SJCRH30 (cell line): Measurements from ENCODE around the gene SP140. TPM values are rescaled to one million over a fixed set of nuclear protein-coding genes. Genes with fewer than 3 reads are reported as not detected.
A peak's percentile ranks its signal among the peaks of the same experiment; 100 is the strongest.
"Not testable (repeated sequence)": the region's sequence is repeated elsewhere in the genome, so short reads cannot be mapped to it uniquely, and the experiment has no call there.

Experiments
- DNase-seq, 2 experiments: peaks; one replicate each; pipeline ENCODE4 v3.0.0-alpha.2; 2015 to 2020
- H3K27ac ChIP-seq: fragments of 250-450 bp; sonication (Bioruptor Pico); 2 replicates; pipeline ENCODE4 v1.5.1; 2020; ENCODE audit warnings: mild to moderate bottlenecking, moderate library complexity
- H3K27me3 ChIP-seq: fragments of 250-450 bp; sonication (Bioruptor Pico); 2 replicates; pipeline ENCODE4 v1.5.1; 2020; ENCODE audit warnings: mild to moderate bottlenecking, moderate library complexity
- H3K36me3 ChIP-seq: fragments of 250-450 bp; sonication (Bioruptor Pico); 2 replicates; pipeline ENCODE4 v1.5.1; 2020; ENCODE audit warnings: mild to moderate bottlenecking, moderate library complexity
- H3K4me1 ChIP-seq: fragments of 250-450 bp; sonication (Bioruptor Pico); 2 replicates; pipeline ENCODE4 v1.5.1; 2020; ENCODE audit warnings: mild to moderate bottlenecking, moderate library complexity
- H3K4me3 ChIP-seq: fragments of 250-450 bp; sonication (Bioruptor Pico); 2 replicates; pipeline ENCODE4 v1.5.1; 2020; ENCODE audit warnings: mild to moderate bottlenecking, moderate library complexity
- H3K9me3 ChIP-seq: fragments of 250-450 bp; sonication (Bioruptor Pico); replicated peaks from 2 replicates; pipeline ENCODE4 v1.5.1; 2020; ENCODE audit warnings: mild to moderate bottlenecking, moderate library complexity
- total RNA-seq: library from RNA; depleted of rRNA; stranded (reverse); fragments of >200 nt; shearing (Covaris generic); gene quantifications from 2 replicates; pipeline ENCODE4 v1.2.3, GENCODE V29; 2014

SP140 gene
- total RNA-seq, 1 experiment from 2014 or later, result 0.12 TPM

GRCh38 chr2:230246206-230246605, 20.7 kb downstream of the SP140 start:
- Histone ChIP-seq H3K9me3 (no peaks in the 10 kb centered on the region), H3K4me3 (no peak overlapping the region), H3K27me3 (no peaks in the 10 kb centered on the region), H3K4me1 (no peaks in the 10 kb centered on the region), H3K27ac (no peak overlapping the region), H3K36me3 (no peaks in the 10 kb centered on the region)
- no peak for DNase-seq

- Histone ChIP-seq H3K9me3 (no peaks in the 10 kb centered on the region), H3K4me3 (no peak overlapping the region), H3K36me3 (no peaks in the 10 kb centered on the region), H3K4me1 (no peaks in the 10 kb centered on the region), H3K27ac (no peak overlapping the region), H3K27me3 (0 out of 2 replicates have a peak, but pooled peaks cover 4% of the 10 kb centered on the region)
- DNase-seq, result no peak
Measured at GRCh38 chr2:230250231-230250630, 24.7 kb downstream of the SP140 start.

DNA sequence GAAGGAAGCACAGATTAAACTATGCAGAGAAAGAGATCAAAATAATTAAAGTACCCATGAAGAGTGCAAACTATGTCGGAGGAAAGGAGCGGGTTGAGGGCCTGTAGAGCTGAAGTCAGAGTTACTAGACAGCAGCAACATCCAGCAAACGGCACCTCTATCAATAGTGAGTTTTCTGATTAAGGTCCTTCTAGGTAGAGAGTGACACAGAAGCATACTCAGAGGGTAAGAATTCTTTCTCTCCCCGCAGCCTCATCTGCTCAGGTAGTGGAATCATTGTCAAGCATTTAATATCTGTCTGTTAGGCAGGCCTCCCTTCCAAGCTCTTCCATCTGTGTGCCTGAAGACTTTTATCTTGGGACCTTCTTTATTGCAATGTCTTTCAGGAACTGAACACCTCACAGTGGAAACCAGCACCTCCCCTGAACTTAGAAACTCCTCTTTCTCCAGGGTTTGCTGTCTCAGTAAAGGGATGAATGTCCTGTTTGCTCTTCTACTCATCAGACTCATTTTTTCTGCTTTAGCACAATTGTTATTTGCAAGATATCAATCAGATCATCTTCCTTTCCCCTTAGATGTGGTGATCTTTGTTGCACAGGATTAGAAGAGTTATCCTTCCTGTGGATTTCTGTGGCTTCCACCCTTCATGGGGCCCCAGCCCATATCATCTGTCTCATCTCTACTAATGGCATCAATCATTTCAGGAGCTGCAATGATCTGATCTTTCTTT, 28.8 kb downstream of the SP140 start:
- Histone ChIP-seq H3K36me3 (no peaks in the 10 kb centered on the region), H3K27ac (no peak overlapping the region), H3K4me1 (no peaks in the 10 kb centered on the region), H3K27me3 (0 out of 2 replicates have a peak, but pooled peaks cover 4% of the 10 kb centered on the region), H3K9me3 (no peaks in the 10 kb centered on the region), H3K4me3 (no peak overlapping the region)
- no peak for DNase-seq

DNA sequence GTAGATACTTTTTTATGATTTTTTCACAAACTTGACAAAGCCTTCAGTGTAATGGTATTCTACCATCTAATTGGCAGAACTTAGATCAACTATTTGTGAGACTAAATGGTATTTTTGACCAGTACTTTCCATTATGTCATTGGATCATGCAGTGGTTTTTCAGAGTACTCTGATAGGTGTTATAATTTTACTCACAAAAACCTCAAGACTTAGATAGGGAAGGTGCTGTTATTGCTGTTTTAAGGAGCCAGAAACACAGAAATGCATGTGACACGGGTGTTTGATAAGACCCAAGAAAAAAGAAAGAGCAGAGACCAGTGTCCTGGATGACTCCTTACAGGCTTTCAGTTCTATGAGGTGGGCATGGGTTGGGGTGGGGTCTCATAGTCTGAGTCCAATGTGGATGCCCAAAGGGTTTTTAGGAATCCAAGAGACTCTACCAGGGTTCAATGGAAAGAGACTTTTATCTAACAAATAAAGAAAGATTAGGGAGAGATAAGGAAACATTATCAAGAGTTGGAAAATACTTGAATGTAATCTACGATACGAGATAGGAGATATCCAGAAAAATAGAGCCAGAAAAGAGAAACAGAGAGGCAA, 31.3 kb downstream of the SP140 start:
- DNase-seq, result no peak
- Histone ChIP-seq H3K9me3 (no peaks in the 10 kb centered on the region), H3K27me3 (no peaks in the 10 kb centered on the region), H3K4me1 (no peaks in the 10 kb centered on the region), H3K36me3 (no peaks in the 10 kb centered on the region), H3K27ac (no peak overlapping the region), H3K4me3 (no peak overlapping the region)

GRCh38 chr2:230258483-230258882, 32.9 kb downstream of the SP140 start:
- Histone ChIP-seq H3K27me3 (0 out of 2 replicates have a peak, but pooled peaks cover 2% of the 10 kb centered on the region), H3K4me1 (no peaks in the 10 kb centered on the region), H3K4me3 (no peak overlapping the region), H3K9me3 (no peaks in the 10 kb centered on the region), H3K27ac (no peak overlapping the region), H3K36me3 (no peaks in the 10 kb centered on the region)
- no peak for DNase-seq

DNA sequence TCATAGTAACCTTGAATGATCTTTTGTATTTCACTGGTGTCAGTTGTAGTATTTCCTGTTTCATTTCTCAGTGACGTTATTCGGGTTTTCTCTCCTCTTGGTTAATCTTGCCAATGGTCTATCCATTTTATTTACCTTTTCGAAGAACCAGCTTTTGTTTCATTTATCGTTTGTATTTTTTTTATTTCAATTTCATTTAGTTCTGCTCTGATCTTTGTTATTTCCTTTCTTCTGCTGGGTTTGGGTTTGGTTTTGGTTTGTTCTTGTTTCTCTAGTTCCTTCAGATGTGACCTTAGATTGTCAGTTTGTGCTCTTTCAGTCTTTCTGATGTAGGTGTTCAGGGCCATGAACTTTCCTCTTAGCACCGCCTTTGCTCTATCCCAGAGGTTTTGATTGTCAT, 36.7 kb downstream of the SP140 start:
- no peaks in the 10 kb centered on the region for H3K4me1 ChIP-seq

DNA sequence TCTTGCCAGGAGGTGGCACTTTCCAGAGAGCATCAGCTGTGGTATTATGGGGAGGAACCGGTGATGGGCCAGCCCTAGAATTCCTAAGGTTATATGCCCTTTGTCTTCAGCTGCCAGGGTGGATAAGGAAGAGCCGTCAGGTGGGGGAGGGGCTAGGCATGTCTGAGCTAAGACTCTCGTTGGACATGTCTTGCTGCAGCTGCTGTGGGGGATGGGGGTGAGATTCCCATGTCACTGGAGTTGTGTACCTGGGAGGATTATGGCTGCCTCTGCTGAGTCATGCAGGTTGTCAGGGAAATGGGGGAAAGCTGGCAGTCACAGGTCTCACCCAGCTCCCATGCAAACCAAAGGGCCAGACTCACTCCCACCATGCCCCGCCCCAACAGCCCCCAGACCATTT, 39.4 kb downstream of the SP140 start:
- not testable (repeated sequence) for H3K36me3 ChIP-seq, H3K9me3 ChIP-seq, H3K4me1 ChIP-seq, H3K4me3 ChIP-seq, H3K27ac ChIP-seq
- peaks cover 16% of the 10 kb centered on the region for H3K27me3 ChIP-seq
- DNase-seq, result peak; percentile 14 to 18

More for the DNA sequence above, 36.7 kb downstream of the SP140 start:
- Histone ChIP-seq H3K27ac (no peak overlapping the region), H3K4me3 (no peak overlapping the region), H3K9me3 (no peaks in the 10 kb centered on the region), H3K27me3 (peaks cover 16% of the 10 kb centered on the region; the same call in 1 of the 2 replicates), H3K36me3 (no peaks in the 10 kb centered on the region)
- DNase-seq, result no peak

DNA sequence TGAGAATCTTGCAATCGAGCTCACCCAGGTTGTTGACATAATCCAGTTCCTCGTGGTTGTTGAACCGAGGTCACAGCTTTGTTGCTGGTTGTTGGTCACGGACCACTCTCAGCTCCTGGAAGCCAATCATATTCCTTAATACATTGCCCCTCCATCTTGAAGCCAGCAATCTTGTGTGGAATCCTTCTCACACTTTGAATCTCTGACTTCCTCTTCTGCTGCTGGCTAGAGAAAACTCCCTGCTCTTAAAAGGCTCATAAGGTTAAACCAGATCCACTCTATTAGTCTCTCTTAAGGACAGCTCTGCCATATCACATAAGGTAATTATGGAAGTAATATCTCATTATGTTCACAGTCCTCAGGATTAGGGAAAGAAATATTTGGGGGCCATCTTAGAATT, 41.1 kb downstream of the SP140 start:
- no peak overlapping the region for H3K27ac ChIP-seq
- no peaks in the 10 kb centered on the region for H3K4me1 ChIP-seq
- no peak for DNase-seq
- peaks cover 16% of the 10 kb centered on the region for H3K27me3 ChIP-seq
- H3K36me3 ChIP-seq, result no peaks in the 10 kb centered on the region
- no peak overlapping the region for H3K4me3 ChIP-seq
- H3K9me3 ChIP-seq, result no peaks in the 10 kb centered on the region

DNA sequence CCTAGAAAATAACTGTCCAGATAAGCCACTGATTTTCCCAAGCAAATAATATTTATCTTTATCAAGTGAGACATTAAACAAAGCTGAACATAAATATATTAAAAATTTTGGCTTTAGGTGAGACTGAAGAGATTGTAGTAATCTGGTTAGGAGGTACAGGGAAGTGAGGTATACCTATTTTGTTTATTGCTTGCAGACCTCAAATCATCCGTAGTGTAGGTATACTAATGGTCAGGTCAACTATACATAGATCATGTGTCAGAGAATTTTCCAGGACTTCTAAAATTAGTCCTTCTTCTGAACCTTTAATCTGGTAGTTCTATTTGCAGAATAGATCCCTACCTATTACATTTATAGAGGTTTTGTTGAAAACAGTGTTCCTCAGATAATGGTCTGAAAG, 41.5 kb downstream of the SP140 start:
- Histone ChIP-seq H3K27ac (no peak overlapping the region), H3K4me1 (no peaks in the 10 kb centered on the region), H3K9me3 (no peaks in the 10 kb centered on the region), H3K4me3 (no peak overlapping the region), H3K36me3 (no peaks in the 10 kb centered on the region), H3K27me3 (peaks cover 16% of the 10 kb centered on the region)
- no peak for DNase-seq

DNA sequence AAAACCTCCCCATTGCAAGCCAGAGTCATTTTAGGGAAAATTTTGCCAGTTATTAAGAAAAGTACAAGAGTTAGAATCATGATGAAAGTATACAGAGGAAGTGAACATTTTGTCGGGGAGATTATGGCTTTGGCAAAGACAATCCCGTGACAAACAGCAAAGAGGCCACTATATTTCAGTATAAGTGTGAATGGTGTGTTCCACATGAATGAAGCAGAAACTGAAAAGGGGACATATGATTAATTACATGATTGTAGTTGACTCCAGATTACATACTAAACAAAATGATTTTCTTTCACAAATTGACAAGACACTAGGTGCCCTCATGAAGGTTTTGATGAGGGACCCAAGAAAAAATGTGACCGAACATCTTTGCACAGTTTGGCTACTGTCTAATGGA, 42.0 kb downstream of the SP140 start:
- no peak for DNase-seq
- Histone ChIP-seq H3K4me3 (no peak overlapping the region), H3K27me3 (peaks cover 16% of the 10 kb centered on the region), H3K9me3 (no peaks in the 10 kb centered on the region), H3K36me3 (no peaks in the 10 kb centered on the region), H3K27ac (no peak overlapping the region), H3K4me1 (no peaks in the 10 kb centered on the region)

DNA sequence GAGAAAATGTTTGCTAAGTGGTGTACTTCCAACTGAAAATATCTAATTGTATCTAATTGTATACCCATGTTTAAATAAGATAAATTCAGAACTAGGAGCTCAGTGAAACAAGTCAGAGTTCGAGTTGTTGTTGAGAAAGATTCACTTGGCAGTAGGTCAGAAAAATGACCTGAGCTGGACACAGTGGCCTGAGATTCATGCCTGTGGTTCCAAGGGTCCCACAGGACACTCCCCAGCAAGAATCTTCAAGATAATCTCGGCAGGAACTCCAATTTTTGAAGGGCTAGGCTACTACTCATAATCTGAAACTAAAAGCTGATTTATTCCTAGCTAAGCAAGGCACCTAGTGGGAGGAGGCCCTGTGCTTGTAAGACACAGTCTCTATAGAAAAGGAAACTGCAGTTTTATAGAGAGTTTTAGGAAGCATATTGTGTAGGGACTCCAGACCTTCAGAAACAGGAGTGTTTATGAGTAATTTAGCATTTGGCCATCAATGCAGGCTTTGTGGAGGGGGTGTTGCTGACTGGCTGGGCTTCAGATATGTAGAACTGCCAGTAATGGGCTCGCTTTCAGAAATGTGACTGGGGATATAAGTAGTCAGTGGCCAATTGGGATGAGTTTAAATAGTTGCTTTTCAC, 43.2 kb downstream of the SP140 start:
- peaks cover 11% of the 10 kb centered on the region for H3K27me3 ChIP-seq
- H3K4me1 ChIP-seq, result no peaks in the 10 kb centered on the region
- H3K9me3 ChIP-seq, result no peaks in the 10 kb centered on the region
- no peaks in the 10 kb centered on the region for H3K36me3 ChIP-seq
- H3K4me3 ChIP-seq, result no peak overlapping the region
- DNase-seq, result no peak
- no peak overlapping the region for H3K27ac ChIP-seq

GRCh38 chr2:230269715-230270114, 44.2 kb downstream of the SP140 start:
- Histone ChIP-seq H3K9me3 (no peaks in the 10 kb centered on the region), H3K27me3 (peaks cover 3% of the 10 kb centered on the region), H3K27ac (no peak overlapping the region), H3K4me1 (no peaks in the 10 kb centered on the region), H3K36me3 (no peaks in the 10 kb centered on the region), H3K4me3 (no peak overlapping the region)
- DNase-seq, result no peak

DNA sequence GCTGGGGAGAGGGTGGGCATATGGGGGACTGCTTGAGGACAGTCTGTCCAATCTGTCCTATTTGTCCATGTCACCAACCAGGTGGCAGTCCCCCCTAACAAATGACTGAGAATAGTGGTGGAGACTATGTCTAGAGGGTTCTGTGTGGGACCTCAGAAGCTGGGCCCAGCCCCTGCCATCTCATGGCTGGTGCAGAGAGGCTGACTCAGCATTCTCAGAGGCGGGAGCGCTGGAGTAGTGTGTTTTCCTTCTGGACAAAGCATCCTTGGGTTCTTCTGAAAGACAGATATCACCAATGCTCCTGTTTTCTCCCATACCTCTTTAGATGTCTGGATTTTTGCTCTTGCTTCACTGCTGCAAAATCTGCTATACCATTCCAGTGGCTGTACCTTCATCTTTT, 57.4 kb downstream of the SP140 start:
- H3K27ac ChIP-seq, result no peak overlapping the region
- H3K4me3 ChIP-seq, result no peak overlapping the region
- H3K36me3 ChIP-seq, result no peaks in the 10 kb centered on the region
- H3K4me1 ChIP-seq, result no peaks in the 10 kb centered on the region
- no peak for DNase-seq
- H3K27me3 ChIP-seq, result no peaks in the 10 kb centered on the region
- no peaks in the 10 kb centered on the region for H3K9me3 ChIP-seq

DNA sequence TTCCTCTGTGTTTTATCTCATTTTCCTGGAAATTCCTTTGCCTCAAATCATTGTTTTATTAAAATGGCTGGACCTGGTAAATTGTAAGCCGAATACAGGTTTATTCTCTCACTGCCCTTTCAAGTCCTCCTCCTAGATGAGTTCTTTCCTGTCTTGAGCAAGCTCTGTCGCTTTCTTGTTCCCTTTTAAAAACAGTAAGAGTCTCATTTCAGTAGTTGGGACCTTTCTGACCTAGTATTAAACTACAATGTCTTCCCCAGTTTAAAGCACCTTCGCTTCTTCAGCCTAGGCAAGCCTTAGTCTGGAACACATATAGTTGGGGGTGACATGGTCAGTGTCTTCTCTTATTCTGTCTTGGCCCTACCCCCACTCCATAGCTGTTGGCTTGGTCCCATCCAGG, 60.5 kb downstream of the SP140 start:
- Histone ChIP-seq H3K36me3 (no peaks in the 10 kb centered on the region), H3K9me3 (no peaks in the 10 kb centered on the region), H3K4me1 (no peaks in the 10 kb centered on the region), H3K27me3 (no peaks in the 10 kb centered on the region), H3K27ac (no peak overlapping the region), H3K4me3 (no peak overlapping the region)
- no peak for DNase-seq

GRCh38 chr2:230289311-230289710, 63.8 kb downstream of the SP140 start:
- H3K4me1 ChIP-seq, H3K9me3 ChIP-seq, H3K36me3 ChIP-seq, H3K4me3 ChIP-seq, H3K27ac ChIP-seq, H3K27me3 ChIP-seq: not testable (repeated sequence)
- peak; percentile 32 to 62 for DNase-seq
